GM19438 (cell line): ENCODE measurements around the gene NATD1.

Source experiments
- ATAC-seq: cut with Tn5 transposase; IDR thresholded peaks from one replicate; pipeline ENCODE4 v1.9.1; 2021; ENCODE audit warnings: low read depth; ENCODE audit not compliant: unreplicated experiment

NATD1 gene

GRCh38 chr17:21277332-21277731, 24.1 kb upstream of the NATD1 start:
- no peak for ATAC-seq

GRCh38 chr17:21276264-21276588, 23.0 kb upstream of the NATD1 start:
- ATAC-seq = no peak

- ATAC-seq = peak; percentile 92
Observed at GRCh38 chr17:21275579-21276263, 22.5 kb upstream of the NATD1 start.

GRCh38 chr17:21275047-21275578, 21.9 kb upstream of the NATD1 start:
- no peak for ATAC-seq

GRCh38 chr17:21272881-21273792, 19.9 kb upstream of the NATD1 start:
- no peak for ATAC-seq

GRCh38 chr17:21272250-21272649, 19.0 kb upstream of the NATD1 start:
- ATAC-seq = no peak

GRCh38 chr17:21271454-21272183, 18.4 kb upstream of the NATD1 start:
- no peak for ATAC-seq

GRCh38 chr17:21269394-21269793, 16.2 kb upstream of the NATD1 start:
- ATAC-seq = no peak

GRCh38 chr17:21268596-21269188, 15.5 kb upstream of the NATD1 start:
- no peak for ATAC-seq

- no peak for ATAC-seq
Observed at GRCh38 chr17:21263376-21263775, 10.2 kb upstream of the NATD1 start.

GRCh38 chr17:21262259-21262993, 9.2 kb upstream of the NATD1 start:
- no peak for ATAC-seq

- no peak for ATAC-seq
Observed at GRCh38 chr17:21258593-21258992, 5.4 kb upstream of the NATD1 start.

- no peak for ATAC-seq
Observed at GRCh38 chr17:21253646-21254441, 634 bp upstream of the NATD1 start.

- ATAC-seq = no peak
Observed at GRCh38 chr17:21252289-21252795, 868 bp downstream of the NATD1 start.

- ATAC-seq = no peak
Observed at GRCh38 chr17:21251337-21252010, 1.7 kb downstream of the NATD1 start.

GRCh38 chr17:21250854-21251253, 2.4 kb downstream of the NATD1 start:
- ATAC-seq = no peak

GRCh38 chr17:21249920-21250703, 3.1 kb downstream of the NATD1 start:
- no peak for ATAC-seq
